ENCODE measurements around the gene CAMSAP3.

GRCh38 chr19:7636317-7636690, 40.6 kb downstream of the CAMSAP3 start:
- TF ChIP-seq CTCF (IDR thresholded peaks at IDR 0.05) (no peak), POLR2A (IDR thresholded peaks at IDR 0.05) (no peak)
